ENCODE data around the gene ZBTB7C. TPM values are rescaled to one million over a fixed set of nuclear protein-coding genes. Genes with fewer than 3 reads are reported as not detected.

Gene ZBTB7C
- total and polyA plus RNA-seq, 9 of the 15 experiments (the other 6 are each of a cell fraction or from before 2014, with no cell fraction given): not detected

GRCh38 chr18:48066225-48066652 is 342.9 kb downstream of the ZBTB7C start:
- Histone ChIP-seq H3K9me3 (replicated peaks; ENCODE audit: control insufficient read depth, insufficient read depth, low read depth, low read length) (no peaks in the 10 kb centered on the region), H3K79me2 (ENCODE audit: control insufficient read depth, insufficient read depth, low read length) (no peaks in the 10 kb centered on the region), H3K4me1 (replicated peaks in 1 of 2; ENCODE audit: control insufficient read depth in 2 of 2, insufficient read depth in 2 of 2, low read length in 2 of 2) (no peaks in the 10 kb centered on the region), H3K9me1 (ENCODE audit: control insufficient read depth, insufficient read depth, low read length) (no peaks in the 10 kb centered on the region), H3K4me3 (no peak overlapping the region), H2AFZ (ENCODE audit: low read depth, low read length) (no peak overlapping the region), H3K4me2 (ENCODE audit: insufficient read depth, low read length) (no peak overlapping the region), H3K27me3 (ENCODE audit: control insufficient read depth in 2 of 2, insufficient read depth in 2 of 2, low read length in 2 of 2) (peaks cover 4 to 27% of the 10 kb centered on the region in 2 experiments; a peak in 2 of 5 replicates), H3K27ac (ENCODE audit: extremely low read depth, low read depth, low read length) (no peak overlapping the region), H4K20me1 (replicated peaks; ENCODE audit: control insufficient read depth, insufficient read depth, low read length) (no peaks in the 10 kb centered on the region), H3K36me3 (ENCODE audit: control insufficient read depth, insufficient read depth, low read length) (no peaks in the 10 kb centered on the region), H3K9ac (ENCODE audit: insufficient read depth in 1 of 2, low read depth in 2 of 2, low read length in 2 of 2) (no peak overlapping the region)
- FAIRE-seq (no peak), ATAC-seq (no peak), DNase-seq (ENCODE audit: extremely low read depth in 1 of 4, low spot score in 3 of 4) (no peak)
- POLR2A ChIA-PET: interaction anchor here (0.8 kb wide), 1 partner anchor 9 kb away, joined by 3 read pairs; no protein-coding TSS in a partner anchor
- in situ Hi-C loops (cut with MboI): no loop called here
- CTCF ChIA-PET (ENCODE audit: low intra/inter-chr PET ratio): no interaction called here
- BruUV-seq (replicated peaks): no TSS peak
- TF ChIP-seq NONO (IDR thresholded peaks at IDR 0.05; ENCODE audit: low read depth in 2 of 2, low read length in 1 of 2): no peak
- no peak for TF ChIP-seq MAFK (IDR thresholded peaks at IDR 0.05; ENCODE audit: low read length)
- no peak for TF ChIP-seq TBL1XR1 (IDR thresholded peaks at IDR 0.05; ENCODE audit: low read length in 2 of 2)
- TF ChIP-seq BRD9 (IDR thresholded peaks at IDR 0.05; ENCODE audit: low read depth, partially characterized antibody): no peak
- no peak for TF ChIP-seq ZNF217 (CRISPR knock-in tag; IDR thresholded peaks at IDR 0.05)
- TF ChIP-seq MCM7 (IDR thresholded peaks at IDR 0.05): no peak
- TF ChIP-seq ZNF436 (CRISPR knock-in tag; IDR thresholded peaks at IDR 0.05): no peak
- TF ChIP-seq RAD51 (IDR thresholded peaks at IDR 0.05; ENCODE audit: borderline replicate concordance, low read depth): no peak
- no peak for TF ChIP-seq CC2D1A (IDR thresholded peaks at IDR 0.05)
- TF ChIP-seq MXI1 (IDR thresholded peaks at IDR 0.05; ENCODE audit: low read depth, low read length): no peak
- TF ChIP-seq TRIM28 (IDR thresholded peaks at IDR 0.05): no peak
- TF ChIP-seq SAFB2 (IDR thresholded peaks at IDR 0.05; ENCODE audit: borderline replicate concordance, low read depth, low read length, severe bottlenecking): no peak
- TF ChIP-seq KDM4B (IDR thresholded peaks at IDR 0.05; ENCODE audit: borderline replicate concordance in 2 of 2, low read depth in 1 of 2): no peak
- no peak for TF ChIP-seq ZNF512 (tag; IDR thresholded peaks at IDR 0.05)
- TF ChIP-seq CBFB (CRISPR knock-in tag; IDR thresholded peaks at IDR 0.05): no peak
- no peak for TF ChIP-seq ZFP36 (IDR thresholded peaks at IDR 0.05; ENCODE audit: low read depth, low read length, partially characterized antibody)
- 0% methylated on average over 3 of the region's 4 CpGs for WGBS (ENCODE audit: insufficient coverage, low coverage, missing lambda C conversion rate)
- intact Hi-C loops (cut with micrococcal nuclease): no loop called here

Measured in K562 (cell line).